GM19099 (cell line): ENCODE results near the gene PROX1.

Experiments used
- POLR2A ChIP-seq: IDR thresholded peaks from 3 replicates; pipeline ENCODE4 v1.6.1; 2011; ENCODE audit warnings: low read depth; ENCODE audit not compliant: insufficient read length; ENCODE audit errors: extremely low read depth

The PROX1 gene

DNA sequence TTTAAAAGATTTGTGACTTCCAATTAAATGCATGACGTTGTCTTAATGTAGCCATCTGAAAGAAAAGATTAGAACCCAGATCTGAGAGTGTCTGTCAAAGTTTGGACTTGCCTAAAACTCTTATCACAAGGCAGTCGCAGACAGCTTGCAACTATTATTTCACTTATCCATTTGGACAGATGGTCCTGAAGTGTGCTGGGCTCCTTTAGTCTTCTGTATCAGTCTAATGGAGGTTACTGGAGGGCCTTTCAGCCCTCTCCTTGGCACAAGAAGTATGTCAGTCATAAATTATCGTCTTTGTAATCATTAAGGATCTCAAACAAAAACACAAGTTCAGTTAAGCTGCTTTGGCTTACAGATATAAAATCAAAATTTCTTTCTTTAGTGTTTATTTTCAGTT lies 15.5 kb downstream of the PROX1 start:
- no peak for TF ChIP-seq POLR2A

- no peak for TF ChIP-seq POLR2A
Observed at GRCh38 chr1:214004014-214004413, 16.2 kb downstream of the PROX1 start.

GRCh38 chr1:214004795-214005194 lies 17.0 kb downstream of the PROX1 start:
- TF ChIP-seq POLR2A = no peak

DNA sequence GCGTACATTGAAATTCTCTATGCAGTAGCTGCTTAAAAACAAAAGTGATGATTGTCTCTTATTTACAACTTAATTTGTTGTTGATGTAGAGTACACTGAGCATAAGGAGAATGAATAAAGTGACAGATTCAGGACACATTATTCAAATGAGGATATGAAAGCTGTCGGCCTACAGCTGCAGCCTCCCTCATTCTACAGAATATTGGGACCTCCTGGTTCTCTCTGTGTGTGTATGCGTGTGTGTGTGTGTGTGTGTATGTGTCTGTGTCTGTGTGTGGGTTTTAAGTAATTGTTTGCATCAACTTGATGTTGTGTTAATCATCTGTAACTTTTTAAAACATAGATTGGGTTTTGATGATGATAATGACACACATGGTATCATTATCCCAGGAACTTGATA lies 17.9 kb downstream of the PROX1 start:
- TF ChIP-seq POLR2A = no peak

GRCh38 chr1:214006845-214007244 lies 19.1 kb downstream of the PROX1 start:
- TF ChIP-seq POLR2A = no peak

DNA sequence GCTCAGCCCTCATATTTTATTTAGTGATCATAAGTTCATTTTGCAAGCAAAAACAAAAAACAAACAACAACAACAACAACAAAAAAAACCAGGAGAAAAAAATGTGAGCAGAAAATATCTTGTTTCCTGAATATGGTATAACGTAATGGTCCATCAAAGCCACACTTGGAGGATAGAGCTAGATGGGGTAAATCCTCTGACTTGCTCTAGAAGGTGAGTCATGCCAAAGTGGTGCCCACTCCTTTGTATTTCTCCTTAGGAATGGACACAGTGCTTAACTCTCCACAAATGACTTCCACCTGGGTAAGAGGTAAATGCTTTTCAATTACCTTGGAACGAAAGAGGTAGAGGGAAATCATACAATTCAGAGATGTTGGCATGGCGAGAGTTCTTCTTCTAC lies 20.6 kb downstream of the PROX1 start:
- TF ChIP-seq POLR2A = no peak

- no peak for TF ChIP-seq POLR2A
Observed at GRCh38 chr1:214008791-214009422, 21.1 kb downstream of the PROX1 start.

GRCh38 chr1:214009423-214010196 lies 21.8 kb downstream of the PROX1 start:
- no peak for TF ChIP-seq POLR2A

DNA sequence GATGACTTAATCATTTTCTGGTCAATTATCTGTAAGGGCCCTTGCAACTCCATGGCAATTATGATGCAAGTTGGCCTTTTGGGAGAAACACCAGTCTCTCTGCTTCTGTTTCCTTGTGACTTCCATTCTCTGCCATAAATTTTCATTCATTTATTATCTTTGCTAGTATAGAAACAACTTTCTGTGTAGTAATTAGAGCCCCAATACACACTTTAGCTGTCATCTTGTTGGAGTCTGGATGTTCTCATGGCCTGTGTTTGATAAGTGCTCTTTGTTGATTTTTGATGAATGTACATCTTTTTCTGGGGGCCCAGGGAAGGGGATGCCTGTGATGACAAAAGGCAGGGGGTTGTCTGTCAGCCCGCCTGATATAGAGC lies 22.4 kb downstream of the PROX1 start:
- TF ChIP-seq POLR2A = no peak

DNA sequence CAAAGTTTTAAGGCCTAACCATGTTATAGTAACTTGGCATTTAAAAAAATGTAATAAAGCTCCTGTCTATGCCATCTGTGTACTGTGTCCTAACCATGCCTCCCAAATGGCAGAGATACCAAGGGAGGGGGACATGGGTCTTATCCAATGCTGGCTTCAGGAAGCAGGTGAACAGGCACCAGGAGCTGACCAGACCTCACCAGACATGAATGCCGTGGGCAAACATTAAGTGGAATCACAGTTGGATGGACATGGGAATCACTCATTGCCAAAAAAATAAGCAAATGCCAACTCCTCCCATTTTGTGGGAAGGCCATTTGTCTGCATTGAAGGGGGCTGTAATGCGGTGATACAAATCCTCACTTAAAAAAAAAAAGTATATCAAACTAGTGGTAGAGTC lies 22.9 kb downstream of the PROX1 start:
- TF ChIP-seq POLR2A = no peak

DNA sequence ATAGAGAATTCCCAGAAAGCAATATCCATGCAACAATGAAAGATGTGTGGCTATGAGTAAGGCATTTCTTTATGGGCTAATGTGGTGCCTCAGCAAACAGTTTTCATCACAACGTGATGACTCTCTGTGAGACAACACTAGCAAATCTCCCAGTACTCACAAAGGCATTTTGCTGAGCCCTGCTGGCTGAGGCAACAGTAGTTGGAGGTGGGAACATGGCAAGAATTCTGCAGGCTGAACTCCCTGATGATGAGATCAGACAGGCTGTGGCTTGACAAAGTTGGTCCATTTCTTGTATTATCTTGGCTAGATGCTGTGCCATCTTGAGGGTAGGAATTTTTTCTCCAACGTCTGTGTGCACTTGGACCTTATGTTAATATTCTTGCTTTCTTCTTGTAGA lies 24.6 kb downstream of the PROX1 start:
- no peak for TF ChIP-seq POLR2A

DNA sequence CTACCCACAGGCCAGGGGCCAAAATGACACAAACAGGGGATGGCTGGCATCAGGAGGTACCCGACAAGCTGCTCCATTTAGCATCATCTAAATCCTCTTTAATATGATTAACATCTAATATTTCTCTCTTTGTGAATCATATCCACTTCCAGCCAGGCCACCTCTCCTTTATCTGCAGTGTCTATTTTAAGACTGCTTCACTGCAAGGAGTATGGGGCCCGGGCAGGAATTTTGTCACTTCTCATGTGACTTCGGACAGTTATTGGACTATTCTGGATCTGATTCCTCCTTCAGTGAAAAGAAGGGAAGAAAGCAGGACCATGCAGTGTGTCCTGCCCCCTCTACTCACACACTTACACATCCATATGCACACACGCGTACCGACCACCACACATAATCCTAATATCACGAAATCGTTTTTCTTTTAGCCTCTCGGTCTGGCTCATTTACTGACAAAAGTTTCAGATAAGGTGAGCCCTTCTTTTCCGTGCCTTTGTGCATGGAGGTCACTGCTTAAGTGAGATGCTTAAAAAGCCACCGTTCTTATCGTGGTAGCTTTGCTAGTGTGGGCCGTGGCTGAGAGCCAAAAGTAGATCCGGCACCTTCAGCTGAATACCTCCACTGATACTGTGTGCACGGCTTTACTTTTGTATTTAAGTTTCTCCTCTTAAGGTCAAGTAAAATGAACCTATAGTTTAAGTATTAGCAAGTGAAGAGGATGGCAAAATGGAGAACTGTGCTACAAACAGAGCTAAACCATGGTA lies 26.0 kb downstream of the PROX1 start:
- no peak for TF ChIP-seq POLR2A

- no peak for TF ChIP-seq POLR2A
Observed at GRCh38 chr1:214014730-214015129, 27.0 kb downstream of the PROX1 start.

GRCh38 chr1:214017191-214017982 lies 29.6 kb downstream of the PROX1 start:
- no peak for TF ChIP-seq POLR2A
